Thyroid gland (tissue), 4 donors: ENCODE data around the gene C21orf58. TPM values are rescaled to one million over a fixed set of nuclear protein-coding genes. Genes with fewer than 3 reads are reported as not detected.

ENCODE experiments used
- DNase-seq, 2 donors: peaks; one replicate each; pipeline ENCODE4 v3.0.0-alpha.2; 2019
- H3K27ac ChIP-seq, 3 donors: fragments of 200-600 bp; sonication (generic); 1 replicate in 2 of 3; 2 replicates in 1 of 3; pipeline ENCODE4 v1.5.1; 2016 to 2019; ENCODE audit warnings: mild to moderate bottlenecking in 1 of 3, moderate library complexity in 1 of 3
- H3K27me3 ChIP-seq: fragments of 200-600 bp; sonication (generic); one replicate; pipeline ENCODE4 v1.5.1; 2019
- H3K36me3 ChIP-seq, 2 donors: fragments of 200-600 bp; sonication (generic); one replicate each; pipeline ENCODE4 v1.5.1; 2016 to 2019
- H3K4me1 ChIP-seq, 2 donors: fragments of 200-600 bp; sonication (generic); one replicate each; pipeline ENCODE4 v1.5.1; 2017 to 2019
- H3K4me3 ChIP-seq, 3 donors: fragments of 200-600 bp; sonication (generic); replicated peaks in 1 of 3; 1 replicate in 2 of 3; 2 replicates in 1 of 3; pipeline ENCODE4 v1.5.1; 2016; ENCODE audit warnings: mild to moderate bottlenecking in 1 of 3
- H3K9me3 ChIP-seq: fragments of 200-600 bp; sonication (generic); one replicate; pipeline ENCODE4 v1.5.1; 2017
- CTCF ChIP-seq, 6 experiments: fragments of 200-600 bp in 3 of 6; fragments of 450-650 bp in 3 of 6; sonication (generic) in 3 of 6; IDR thresholded peaks; one replicate each; pipeline ENCODE4 v1.5.1; 2016 to 2019; ENCODE audit warnings: antibody characterized with exemption in 6 of 6, mild to moderate bottlenecking in 2 of 6, inconsistent platforms in 1 of 6, moderate library complexity in 1 of 6
- POLR2A ChIP-seq, 2 donors: fragments of 450-650 bp; IDR thresholded peaks; one replicate each; pipeline ENCODE4 v1.6.1; 2017; ENCODE audit warnings: antibody characterized with exemption in 2 of 2, mild to moderate bottlenecking in 2 of 2, moderate library complexity in 1 of 2
- WGBS, 2 donors: methylation state at CpG; one replicate each; pipeline ENCODE4 v1.1.5; 2017; 5-methylcytosine and 5-hydroxymethylcytosine counted together
- intact Hi-C: fragments of 100-400 bp; cut with DNase I; formaldehyde crosslinking; loops from one replicate; pipeline ENCODE4 v1.15.1; 2023
- total RNA-seq, 4 donors: library from RNA; depleted of rRNA; stranded (reverse); fragments of >200 nt; gene quantifications; one replicate each; pipeline ENCODE4 v1.2.3, GENCODE V29; 2016

Gene C21orf58
- total RNA-seq, 4 donors from 2014 or later, result 0.89 to 2.2 (median 1.7) TPM

GRCh38 chr21:46368533-46369285 is 45.0 kb upstream of the C21orf58 start:
- Histone ChIP-seq H3K27me3 (no peaks in the 10 kb centered on the region), H3K27ac (no peak overlapping the region), H3K4me3 (no peak overlapping the region), H3K9me3 (no peaks in the 10 kb centered on the region), H3K36me3 (peaks cover 18 to 29% of the 10 kb centered on the region in 2 donors), H3K4me1 (no peaks in the 10 kb centered on the region)
- intact Hi-C loops, result no loop called here
- no peak for DNase-seq
- WGBS, 2 donors, result 84 to 88% methylated on average over 11 of the region's 11 CpGs
- TF ChIP-seq POLR2A (IDR thresholded peaks at IDR 0.05) (no peak), CTCF (IDR thresholded peaks at IDR 0.05) (no peak)

GRCh38 chr21:46366966-46367365 is 43.3 kb upstream of the C21orf58 start:
- WGBS, 2 donors, result 97% methylated on average over 20 of the region's 20 CpGs
- no peaks in the 10 kb centered on the region for H3K4me1 ChIP-seq
- no peak for DNase-seq
- no peak overlapping the region for H3K4me3 ChIP-seq
- intact Hi-C loops, result no loop called here
- H3K27ac ChIP-seq, result no peak overlapping the region
- H3K27me3 ChIP-seq, result no peaks in the 10 kb centered on the region
- TF ChIP-seq POLR2A (IDR thresholded peaks at IDR 0.05) (no peak), CTCF (IDR thresholded peaks at IDR 0.05) (no peak)
- H3K9me3 ChIP-seq, result no peaks in the 10 kb centered on the region
- peaks cover 20 to 38% of the 10 kb centered on the region in 2 donors for H3K36me3 ChIP-seq

- Histone ChIP-seq H3K27ac (no peak overlapping the region), H3K4me1 (no peaks in the 10 kb centered on the region), H3K27me3 (no peaks in the 10 kb centered on the region), H3K9me3 (no peaks in the 10 kb centered on the region), H3K4me3 (no peak overlapping the region), H3K36me3 (peaks cover 20 to 38% of the 10 kb centered on the region in 2 donors)
- intact Hi-C loops, result no loop called here
- 89 to 92% methylated on average over 19 of the region's 19 CpGs for WGBS, 2 donors
- no peak for DNase-seq
- TF ChIP-seq CTCF (IDR thresholded peaks at IDR 0.05) (no peak), POLR2A (IDR thresholded peaks at IDR 0.05) (no peak)
Measured at GRCh38 chr21:46366561-46366960, 42.9 kb upstream of the C21orf58 start.

GRCh38 chr21:46366091-46366490 is 42.4 kb upstream of the C21orf58 start:
- no peaks in the 10 kb centered on the region for H3K27me3 ChIP-seq

More at GRCh38 chr21:46366091-46366490, 42.4 kb upstream of the C21orf58 start:
- no peak for DNase-seq
- intact Hi-C loops, result no loop called here
- H3K36me3 ChIP-seq, result peaks cover 20 to 38% of the 10 kb centered on the region in 2 donors
- WGBS, 2 donors, result 91 to 93% methylated on average over 7 to 10 of the region's 11 CpGs
- H3K9me3 ChIP-seq, result no peaks in the 10 kb centered on the region
- no peak overlapping the region for H3K27ac ChIP-seq
- no peak overlapping the region for H3K4me3 ChIP-seq
- H3K4me1 ChIP-seq, result no peaks in the 10 kb centered on the region
- no peak for TF ChIP-seq CTCF (IDR thresholded peaks at IDR 0.05)
- no peak for TF ChIP-seq POLR2A (IDR thresholded peaks at IDR 0.05)
